IPS-18c (cell line): ENCODE results near the gene ZNF296.

Experiments used
- H3K4me3 ChIP-seq: 2 replicates; pipeline ENCODE4 v1.7.0; 2013; ENCODE audit warnings: low read depth, mild to moderate bottlenecking, low read length, moderate library complexity; ENCODE audit not compliant: insufficient read depth
- H3K9me3 ChIP-seq: one replicate; pipeline ENCODE4 v1.6.1; 2013; ENCODE audit warnings: mild to moderate bottlenecking, low read length, moderate library complexity; ENCODE audit not compliant: control insufficient read depth, insufficient read depth

Gene ZNF296

GRCh38 chr19:45049073-45049736 is 27.1 kb downstream of the ZNF296 start:
- Histone ChIP-seq H3K9me3 (no peaks in the 10 kb centered on the region), H3K4me3 (no peak overlapping the region)

DNA sequence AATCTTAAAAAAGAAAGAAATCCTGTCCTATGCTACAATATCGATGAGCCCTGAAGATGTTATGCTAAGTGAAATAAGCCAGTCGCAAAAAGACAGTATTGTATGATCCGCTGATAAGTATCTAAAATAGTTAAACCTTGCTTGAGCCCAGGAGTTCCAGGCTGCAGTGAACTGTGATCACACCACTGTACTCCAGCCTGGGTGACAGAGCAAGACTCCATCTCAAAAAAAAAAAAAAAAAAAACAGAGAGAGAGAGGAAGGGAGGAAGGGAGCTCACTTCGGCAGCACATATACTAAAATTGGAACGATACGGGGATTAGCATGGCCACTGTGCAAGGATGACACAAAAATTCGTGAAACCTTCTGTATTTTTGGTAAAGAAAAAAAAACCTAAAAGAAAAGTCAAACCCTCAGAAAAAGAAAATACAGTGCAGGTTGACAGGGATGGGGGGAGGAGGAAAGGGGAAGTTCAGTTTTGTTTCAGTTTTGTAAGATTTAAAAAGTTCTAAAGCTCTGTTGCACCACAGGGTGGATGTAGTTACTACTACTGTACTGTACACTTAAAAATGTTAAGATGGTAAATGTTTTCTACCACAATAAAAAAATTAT is 29.0 kb downstream of the ZNF296 start:
- H3K4me3 ChIP-seq = no peak overlapping the region

DNA sequence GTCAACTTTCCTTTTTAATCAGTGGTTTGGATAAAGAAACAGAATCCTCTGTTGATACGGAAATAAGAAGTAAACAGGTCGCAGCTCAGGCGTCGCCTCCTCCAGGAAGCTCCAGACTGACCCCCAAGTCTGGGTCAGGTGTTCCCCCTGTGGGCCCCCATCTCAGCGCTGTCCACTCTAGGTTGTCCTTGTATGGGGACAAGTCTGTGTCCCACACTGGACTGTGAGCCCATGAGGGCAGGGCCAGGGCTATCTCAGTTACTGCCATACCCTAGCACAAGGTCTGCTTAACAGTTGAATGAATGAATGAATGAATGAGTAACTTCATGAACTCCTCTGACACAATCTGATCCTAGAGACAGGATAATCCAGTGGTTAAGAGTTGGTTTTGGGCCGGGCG is 29.9 kb downstream of the ZNF296 start:
- Histone ChIP-seq H3K9me3 (no peaks in the 10 kb centered on the region), H3K4me3 (no peak overlapping the region)

More for the DNA sequence above, 29.0 kb downstream of the ZNF296 start:
- no peaks in the 10 kb centered on the region for H3K9me3 ChIP-seq

- H3K9me3 ChIP-seq = no peaks in the 10 kb centered on the region
- H3K4me3 ChIP-seq = no peak overlapping the region
These were observed 30.5 kb downstream of the ZNF296 start for GRCh38 chr19:45045671-45046353.

DNA sequence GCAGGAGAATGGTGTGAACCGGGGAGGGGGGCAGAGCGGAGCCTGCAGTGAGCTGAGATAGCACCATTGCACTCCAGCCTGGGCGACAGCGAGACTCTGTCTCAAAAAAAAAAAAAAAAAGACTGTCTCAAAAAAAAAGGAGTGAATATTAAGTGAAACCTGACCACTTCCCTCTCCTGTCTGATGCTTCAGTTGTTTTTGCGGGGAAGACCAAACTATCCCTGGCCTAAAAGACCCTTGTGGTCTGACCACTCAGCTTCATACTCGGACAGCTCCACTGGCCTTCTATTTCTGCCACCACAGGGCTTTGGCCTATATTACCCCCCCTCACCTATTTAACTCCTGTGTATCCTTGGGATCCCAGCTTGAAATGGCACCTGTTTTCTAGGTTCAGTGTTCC is 35.2 kb downstream of the ZNF296 start:
- no peaks in the 10 kb centered on the region for H3K9me3 ChIP-seq
- no peak overlapping the region for H3K4me3 ChIP-seq

- no peaks in the 10 kb centered on the region for H3K9me3 ChIP-seq
- H3K4me3 ChIP-seq = 0 out of 2 replicates have a peak overlapping the region, but pooled peaks have one; percentile 88
These were observed 36.1 kb downstream of the ZNF296 start for GRCh38 chr19:45040059-45040771.

DNA sequence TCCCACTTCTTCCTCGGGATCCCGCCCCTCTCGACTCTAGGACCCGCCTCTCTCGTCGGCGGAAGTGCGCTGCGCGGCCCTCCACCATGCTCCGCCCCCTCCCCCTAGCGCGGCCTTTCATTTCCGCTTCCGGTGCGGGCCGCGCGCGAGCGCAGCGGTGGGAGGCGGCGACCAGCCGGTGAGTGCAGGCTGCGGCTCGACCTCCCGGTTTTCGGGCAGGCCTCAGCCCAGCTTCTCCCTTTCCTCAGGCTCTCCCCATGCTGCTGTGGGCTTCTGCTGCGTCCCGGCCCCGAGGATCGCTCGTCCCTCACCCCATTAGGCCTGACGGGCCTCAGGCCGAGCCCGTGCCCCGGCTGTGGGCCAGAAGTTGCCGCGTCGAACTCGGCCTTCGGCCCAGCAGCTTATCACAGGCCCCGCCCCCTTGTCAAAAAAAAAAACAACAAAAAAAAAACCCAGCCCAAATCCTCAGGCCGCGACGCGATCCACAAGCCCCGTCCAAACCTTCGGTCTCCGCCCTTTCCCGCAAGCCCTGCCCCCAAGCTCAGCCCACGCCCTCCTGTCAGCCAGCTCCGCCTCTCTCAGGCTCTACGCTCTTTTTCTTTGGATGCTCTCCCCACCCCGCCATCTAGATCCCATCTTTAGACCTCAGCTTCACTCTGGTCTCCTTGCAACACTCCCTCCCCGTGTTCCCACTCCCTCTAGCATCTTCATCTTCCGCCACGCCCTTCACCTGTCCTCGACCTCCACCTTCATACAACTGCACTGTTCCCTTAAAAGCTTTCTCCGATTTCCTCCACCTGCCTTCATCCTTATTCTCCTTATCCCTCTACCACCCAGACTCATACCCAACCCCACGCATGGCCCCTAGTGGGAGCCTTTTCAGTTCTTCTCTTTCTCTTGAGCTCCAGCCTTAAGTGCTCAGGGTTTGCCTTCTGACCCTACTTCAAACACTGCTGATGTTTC is 37.1 kb downstream of the ZNF296 start, which contains the start of gene CLASRP:
Gene CLASRP, plus strand, starts transcription at position 115 of the 963 bp plus-strand sequence. CDS start 1,168 bp downstream, outside the sequence.
- no peaks in the 10 kb centered on the region for H3K9me3 ChIP-seq
- H3K4me3 ChIP-seq = peak within 1 kb of the TSS; percentile 88

GRCh38 chr19:45037393-45038169 is 38.7 kb downstream of the ZNF296 start:
- no peak overlapping the region for H3K4me3 ChIP-seq
- H3K9me3 ChIP-seq = no peaks in the 10 kb centered on the region

DNA sequence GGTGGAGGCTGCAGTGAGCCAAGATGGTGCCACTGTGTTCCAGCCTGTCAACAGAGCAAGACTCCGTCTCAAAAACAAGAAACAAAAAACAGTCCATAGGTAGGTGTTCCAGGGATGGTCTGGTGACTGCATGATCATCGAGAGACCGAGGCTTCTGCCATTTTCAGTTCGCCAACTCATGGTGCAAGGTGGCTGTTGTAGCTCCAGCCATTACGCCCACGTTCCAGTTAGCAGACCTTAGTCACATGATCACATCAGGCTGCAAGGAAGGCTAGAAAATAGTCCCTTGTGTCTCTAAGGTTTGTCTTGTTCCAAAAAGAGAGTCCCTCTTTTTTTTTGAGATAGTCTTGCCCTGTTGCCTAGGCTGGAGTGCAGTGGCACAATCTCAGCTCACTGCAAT is 40.5 kb downstream of the ZNF296 start:
- Histone ChIP-seq H3K4me3 (no peak overlapping the region), H3K9me3 (no peaks in the 10 kb centered on the region)

GRCh38 chr19:45032421-45032820 is 43.9 kb downstream of the ZNF296 start:
- Histone ChIP-seq H3K9me3 (no peaks in the 10 kb centered on the region), H3K4me3 (no peak overlapping the region)

DNA sequence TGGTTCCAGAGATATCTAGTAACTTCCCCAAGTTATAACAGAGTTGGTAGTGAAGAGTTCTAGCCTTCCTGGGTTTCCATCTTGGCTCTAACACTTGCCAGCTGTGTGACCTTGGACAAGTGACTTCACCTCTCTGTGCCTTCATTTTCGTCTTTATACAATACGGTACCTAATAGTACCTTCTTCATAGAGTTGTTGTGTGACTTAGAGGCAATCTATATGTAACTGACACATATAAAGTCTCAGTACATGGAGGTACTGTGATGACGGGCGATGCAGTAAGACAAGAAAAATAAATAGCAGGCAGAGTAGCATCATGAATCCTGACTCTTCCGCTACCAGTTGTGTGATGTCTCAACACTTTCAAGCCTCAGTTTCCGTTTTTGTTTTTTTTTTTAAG is 45.5 kb downstream of the ZNF296 start:
- no peak overlapping the region for H3K4me3 ChIP-seq
- no peaks in the 10 kb centered on the region for H3K9me3 ChIP-seq

DNA sequence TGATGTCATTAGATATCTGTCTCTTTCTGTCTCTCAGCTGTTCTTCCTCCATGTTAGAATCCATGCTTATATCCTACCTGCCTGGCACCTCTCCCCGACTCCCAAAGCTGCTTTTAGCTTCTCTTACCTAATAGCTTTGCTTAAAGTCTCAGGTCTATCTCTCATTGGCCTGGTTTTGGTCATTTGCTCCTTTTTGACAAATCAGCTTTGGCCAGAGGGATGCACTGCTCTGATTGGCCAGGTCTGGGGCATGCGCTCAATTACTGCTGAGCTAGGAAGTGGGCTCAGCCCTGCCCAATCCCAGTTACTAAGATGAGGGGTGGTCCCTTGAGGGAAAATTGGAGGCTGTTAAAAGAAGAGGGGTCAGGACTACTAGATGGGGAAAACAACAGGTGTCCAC is 48.9 kb downstream of the ZNF296 start:
- no peak overlapping the region for H3K4me3 ChIP-seq
- H3K9me3 ChIP-seq = peaks cover 2% of the 10 kb centered on the region

GRCh38 chr19:45025264-45025663 is 51.0 kb downstream of the ZNF296 start:
- H3K4me3 ChIP-seq = no peak overlapping the region
- H3K9me3 ChIP-seq = peaks cover 2% of the 10 kb centered on the region

DNA sequence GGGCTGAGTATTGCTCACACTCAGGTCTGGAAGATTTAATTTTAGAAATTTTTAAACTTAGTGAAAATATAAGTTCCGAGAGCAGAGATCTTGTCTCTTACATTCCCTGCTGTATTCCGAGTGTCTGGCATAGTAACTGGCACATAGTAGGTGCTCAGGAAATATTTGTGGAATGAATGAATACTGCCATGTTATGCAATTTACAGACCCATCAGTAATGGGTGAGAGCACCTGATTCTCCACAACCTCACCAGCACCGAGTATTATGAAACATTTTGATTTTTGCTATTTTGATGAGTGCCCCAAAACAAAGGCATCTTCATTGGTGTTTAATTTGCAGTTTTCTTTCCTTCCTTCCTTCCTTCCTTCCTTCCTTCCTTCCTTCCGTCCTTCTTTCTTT is 53.2 kb downstream of the ZNF296 start:
- no peak overlapping the region for H3K4me3 ChIP-seq
- H3K9me3 ChIP-seq = peaks cover 2% of the 10 kb centered on the region

DNA sequence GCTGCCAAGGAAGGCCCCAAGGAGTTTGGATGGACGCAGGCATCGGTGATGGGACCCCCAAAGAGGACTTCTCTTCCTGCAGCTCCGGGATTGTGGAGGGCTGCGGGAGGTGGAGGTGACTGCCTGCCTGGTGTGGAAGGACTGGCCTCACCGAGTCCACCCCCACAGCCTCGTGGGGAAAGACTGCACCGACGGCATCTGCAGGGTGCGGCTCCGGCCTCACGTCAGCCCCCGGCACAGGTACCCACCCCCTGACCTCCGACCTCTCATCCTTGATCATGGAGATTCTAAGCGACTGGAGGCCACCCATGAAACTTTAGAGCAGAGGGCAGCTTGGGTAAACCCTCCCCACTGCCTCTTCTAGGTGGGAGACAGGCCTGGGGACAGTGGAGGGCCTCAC is 54.3 kb downstream of the ZNF296 start:
- no peak overlapping the region for H3K4me3 ChIP-seq
- peaks cover 2% of the 10 kb centered on the region for H3K9me3 ChIP-seq
